ENCODE results near the gene SLC25A28. TPM values are rescaled to one million over a fixed set of nuclear protein-coding genes. Genes with fewer than 3 reads are reported as not detected.

Gene SLC25A28, protein sequence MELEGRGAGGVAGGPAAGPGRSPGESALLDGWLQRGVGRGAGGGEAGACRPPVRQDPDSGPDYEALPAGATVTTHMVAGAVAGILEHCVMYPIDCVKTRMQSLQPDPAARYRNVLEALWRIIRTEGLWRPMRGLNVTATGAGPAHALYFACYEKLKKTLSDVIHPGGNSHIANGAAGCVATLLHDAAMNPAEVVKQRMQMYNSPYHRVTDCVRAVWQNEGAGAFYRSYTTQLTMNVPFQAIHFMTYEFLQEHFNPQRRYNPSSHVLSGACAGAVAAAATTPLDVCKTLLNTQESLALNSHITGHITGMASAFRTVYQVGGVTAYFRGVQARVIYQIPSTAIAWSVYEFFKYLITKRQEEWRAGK
- polyA plus RNA-seq (2011; rRNA removed) (33.7 and 38.9 TPM in 2 replicates), polyA minus RNA-seq (2011; rRNA and poly(A)+ RNA removed) (22.0 and 38.1 TPM in 2 replicates)

DNA sequence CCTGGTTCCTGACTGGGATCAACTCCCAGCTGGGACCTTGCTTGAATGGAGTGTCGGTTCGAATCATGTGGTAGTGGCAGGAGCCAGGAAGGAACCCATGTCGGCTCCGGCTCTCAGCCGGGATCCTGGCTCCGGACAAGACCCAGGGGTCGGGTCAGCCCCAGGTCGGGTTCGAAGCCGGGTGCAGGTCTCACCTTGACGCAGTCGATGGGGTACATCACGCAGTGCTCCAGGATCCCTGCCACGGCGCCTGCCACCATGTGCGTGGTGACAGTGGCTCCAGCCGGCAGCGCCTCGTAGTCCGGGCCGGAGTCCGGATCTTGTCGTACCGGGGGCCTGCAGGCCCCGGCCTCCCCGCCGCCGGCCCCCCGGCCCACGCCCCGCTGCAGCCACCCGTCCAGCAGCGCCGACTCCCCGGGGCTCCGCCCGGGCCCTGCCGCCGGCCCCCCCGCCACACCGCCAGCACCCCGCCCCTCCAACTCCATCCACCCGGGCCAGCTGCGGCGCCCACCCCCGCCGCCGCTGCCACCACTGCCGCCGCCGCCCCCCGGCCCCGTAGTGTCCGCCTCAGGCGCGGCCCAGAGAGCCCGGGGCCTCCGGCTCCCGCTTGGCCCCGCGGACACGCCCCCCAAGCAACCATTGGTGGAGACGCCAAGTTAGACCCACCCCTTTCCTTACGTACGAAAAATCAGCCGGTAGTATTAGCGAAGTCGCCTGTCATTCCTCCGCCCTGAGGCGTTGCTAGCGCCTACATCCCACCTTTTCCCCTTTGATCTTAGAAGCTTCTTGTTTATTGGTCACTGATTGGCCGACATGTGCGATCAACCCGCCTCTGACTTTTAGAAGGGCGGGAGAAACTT lies at the start of gene SLC25A28:
Gene SLC25A28 (minus strand): TSS at position 589 of the 860 bp plus-strand sequence. CDS start 104 bp downstream, at position 485.
- DNase-seq (ENCODE audit: low read depth) = peak; percentile 100
- no peaks in the 10 kb centered on the region for H3K36me3 ChIP-seq (ENCODE audit: control insufficient read depth, insufficient read depth, low read length)
- peak within 1 kb of the TSS; percentile 78 for H3K4me3 ChIP-seq (ENCODE audit: low read depth, low read length)
- no peaks in the 10 kb centered on the region for H3K27me3 ChIP-seq (ENCODE audit: control insufficient read depth, insufficient read depth, low read length)
- ChIA-PET POLR2A (interaction anchor here (0.7 kb wide), 1 partner anchor 20 kb away, joined by 3 read pairs; no protein-coding TSS in a partner anchor), CTCF (interaction anchor here (0.8 to 3.4 kb wide), 7 partner anchors 11 to 228 kb away, joined by 3 to 14 read pairs (median 4); no protein-coding TSS in a partner anchor)
- TF ChIP-seq, protein P1, sequence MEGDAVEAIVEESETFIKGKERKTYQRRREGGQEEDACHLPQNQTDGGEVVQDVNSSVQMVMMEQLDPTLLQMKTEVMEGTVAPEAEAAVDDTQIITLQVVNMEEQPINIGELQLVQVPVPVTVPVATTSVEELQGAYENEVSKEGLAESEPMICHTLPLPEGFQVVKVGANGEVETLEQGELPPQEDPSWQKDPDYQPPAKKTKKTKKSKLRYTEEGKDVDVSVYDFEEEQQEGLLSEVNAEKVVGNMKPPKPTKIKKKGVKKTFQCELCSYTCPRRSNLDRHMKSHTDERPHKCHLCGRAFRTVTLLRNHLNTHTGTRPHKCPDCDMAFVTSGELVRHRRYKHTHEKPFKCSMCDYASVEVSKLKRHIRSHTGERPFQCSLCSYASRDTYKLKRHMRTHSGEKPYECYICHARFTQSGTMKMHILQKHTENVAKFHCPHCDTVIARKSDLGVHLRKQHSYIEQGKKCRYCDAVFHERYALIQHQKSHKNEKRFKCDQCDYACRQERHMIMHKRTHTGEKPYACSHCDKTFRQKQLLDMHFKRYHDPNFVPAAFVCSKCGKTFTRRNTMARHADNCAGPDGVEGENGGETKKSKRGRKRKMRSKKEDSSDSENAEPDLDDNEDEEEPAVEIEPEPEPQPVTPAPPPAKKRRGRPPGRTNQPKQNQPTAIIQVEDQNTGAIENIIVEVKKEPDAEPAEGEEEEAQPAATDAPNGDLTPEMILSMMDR (IDR thresholded peaks at IDR 0.05; ENCODE audit: insufficient read depth, low read depth, low read length) = no peak

DNA sequence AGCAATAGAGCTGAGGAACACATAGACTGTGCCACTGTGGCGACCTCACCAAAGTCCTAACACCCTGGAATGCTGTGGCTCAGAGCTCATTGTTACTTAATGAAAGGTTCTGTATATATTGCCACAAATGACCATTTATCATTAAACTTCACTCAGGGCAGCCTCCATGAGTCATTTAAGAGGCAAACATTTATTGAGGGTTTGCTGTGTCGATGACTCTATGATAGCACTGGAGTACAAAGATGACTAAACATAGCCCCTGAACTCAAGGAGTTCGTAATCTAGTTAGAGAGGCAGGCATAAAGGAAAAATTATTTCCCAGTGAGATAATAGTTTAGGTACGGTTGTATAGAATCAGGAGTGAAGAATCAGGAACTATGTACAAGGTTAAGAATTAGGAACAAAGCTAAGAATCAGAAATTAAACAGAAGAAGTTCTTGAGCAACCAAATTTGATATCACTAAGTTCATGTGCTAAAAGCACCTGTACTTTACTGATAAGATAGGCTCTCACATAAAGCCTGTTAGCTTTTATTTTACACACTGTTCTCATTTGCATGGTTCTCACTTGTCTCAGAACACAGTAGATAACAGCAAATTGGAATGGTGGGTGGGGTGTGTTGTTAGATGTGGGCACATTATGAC lies 47.0 kb upstream of the SLC25A28 start:
- H3K36me3 ChIP-seq (ENCODE audit: control insufficient read depth, insufficient read depth, low read length) = peaks cover 4% of the 10 kb centered on the region
- H3K27me3 ChIP-seq (ENCODE audit: control insufficient read depth, insufficient read depth, low read length) = no peaks in the 10 kb centered on the region
- POLR2A ChIA-PET = no interaction called here
- CTCF ChIA-PET = interaction anchor here (0.8 to 1.4 kb wide), 2 partner anchors 36 to 275 kb away, joined by 3 to 4 read pairs; no protein-coding TSS in a partner anchor
- TF ChIP-seq, protein P1 (IDR thresholded peaks at IDR 0.05; ENCODE audit: insufficient read depth, low read depth, low read length) = no peak
- no peak for DNase-seq (ENCODE audit: low read depth)
- H3K4me3 ChIP-seq (ENCODE audit: low read depth, low read length) = no peak overlapping the region

DNA sequence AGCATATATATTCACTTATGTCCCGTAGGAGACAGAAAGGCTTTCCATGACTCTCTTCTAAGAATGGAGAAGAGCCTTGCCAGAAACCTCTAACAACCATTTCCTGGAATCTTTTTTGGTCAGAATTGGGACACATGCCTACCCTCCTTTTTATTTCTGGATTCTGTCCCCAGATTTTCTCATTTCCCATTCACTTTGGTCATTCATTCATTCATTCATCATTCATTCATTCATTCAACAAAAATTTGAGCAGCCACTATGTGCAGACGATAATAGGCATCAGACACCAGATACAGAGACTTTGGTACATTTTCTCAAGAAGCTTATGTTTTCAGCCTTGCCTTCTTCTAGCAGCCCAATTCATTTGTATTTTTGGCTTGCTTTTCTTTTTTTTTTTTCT lies 45.1 kb upstream of the SLC25A28 start:
- CTCF ChIA-PET = interaction anchor here (1.1 kb wide), 1 partner anchor 45 kb away, joined by 3 read pairs; no protein-coding TSS in a partner anchor
- no peak overlapping the region for H3K4me3 ChIP-seq (ENCODE audit: low read depth, low read length)
- DNase-seq (ENCODE audit: low read depth) = no peak
- no peaks in the 10 kb centered on the region for H3K27me3 ChIP-seq (ENCODE audit: control insufficient read depth, insufficient read depth, low read length)
- H3K36me3 ChIP-seq (ENCODE audit: control insufficient read depth, insufficient read depth, low read length) = peaks cover 4% of the 10 kb centered on the region; the same call in 1 of the 2 replicates
- POLR2A ChIA-PET = no interaction called here
- TF ChIP-seq, protein P1 (IDR thresholded peaks at IDR 0.05; ENCODE audit: insufficient read depth, low read depth, low read length) = no peak

DNA sequence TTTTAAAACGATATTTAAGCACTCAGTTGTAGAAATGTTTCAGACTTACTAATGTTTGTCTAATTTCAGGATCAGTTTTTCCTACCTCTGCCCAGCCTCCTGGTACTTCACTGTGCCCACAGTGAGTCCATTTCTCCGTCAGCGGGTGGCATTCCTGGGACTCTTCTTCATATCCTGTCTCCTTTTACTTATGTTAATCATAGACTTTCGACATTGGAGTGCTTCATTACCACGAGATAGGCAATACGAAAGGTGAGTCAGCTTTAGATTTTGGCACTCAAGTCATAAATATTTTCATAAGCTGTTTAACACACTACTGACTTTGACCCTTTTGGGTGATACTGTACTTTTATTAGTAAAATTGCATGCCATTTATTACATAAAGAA lies 41.1 kb upstream of the SLC25A28 start:
- Histone ChIP-seq H3K4me3 (ENCODE audit: low read depth, low read length) (peak overlapping the region; percentile 19), H3K27me3 (ENCODE audit: control insufficient read depth, insufficient read depth, low read length) (no peaks in the 10 kb centered on the region), H3K36me3 (ENCODE audit: control insufficient read depth, insufficient read depth, low read length) (peaks cover 4% of the 10 kb centered on the region; the same call in 1 of the 2 replicates)
- TF ChIP-seq, protein P1 (IDR thresholded peaks at IDR 0.05; ENCODE audit: insufficient read depth, low read depth, low read length) = no peak
- peak; percentile 68 for DNase-seq (ENCODE audit: low read depth)
- CTCF ChIA-PET = interaction anchor here (0.9 to 1.6 kb wide), 2 partner anchors 39 to 49 kb away, joined by 3 read pairs; no protein-coding TSS in a partner anchor
- POLR2A ChIA-PET = interaction anchor here (1.5 kb wide), 1 partner anchor 40 kb away, joined by 6 read pairs; no protein-coding TSS in a partner anchor
